Measurements from ENCODE around the gene ELFN1.

- TF ChIP-seq HDGF (IDR thresholded peaks at IDR 0.05; ENCODE audit: borderline replicate concordance) (no peak), ELF4 (IDR thresholded peaks at IDR 0.05) (no peak), FOXM1 (IDR thresholded peaks at IDR 0.05; ENCODE audit: borderline replicate concordance) (no peak), TARDBP (IDR thresholded peaks at IDR 0.05) (no peak), SP1 (IDR thresholded peaks at IDR 0.05) (no peak), L3MBTL2 (conservative IDR thresholded peaks at IDR 0.05) (no peak), PKNOX1 (IDR thresholded peaks at IDR 0.05) (no peak), FOXK2 (IDR thresholded peaks at IDR 0.05) (no peak), CTBP1 (IDR thresholded peaks at IDR 0.05; ENCODE audit: borderline replicate concordance) (no peak)
These were observed 71.2 kb downstream of the ELFN1 start for GRCh38 chr7:1741246-1741645.
